ENCODE measurements around the gene TIMM9.
A peak's percentile ranks its signal among the peaks of the same experiment; 100 is the strongest.
"Not testable (repeated sequence)": the region's sequence is repeated elsewhere in the genome, so short reads cannot be mapped to it uniquely, and the experiment has no call there.

TIMM9 gene

GRCh38 chr14:58426670-58427280 is 556 bp downstream of the TIMM9 start:
- Mint-ChIP-seq H3K27me3 (ENCODE audit: low read depth) (peaks cover 3% of the 10 kb centered on the region), H3K4me1 (ENCODE audit: low read depth) (peaks cover 34% of the 10 kb centered on the region), H3K4me3 (peak overlapping the region; percentile 92), H3K27ac (peak overlapping the region; percentile 96), H3K9me3 (no peaks in the 10 kb centered on the region), H3K36me3 (ENCODE audit: low read depth) (peaks cover 20% of the 10 kb centered on the region)
- peak; percentile 47 for DNase-seq (ENCODE audit: low spot score)

- Mint-ChIP-seq H3K36me3 (ENCODE audit: low read depth) (peaks cover 57% of the 10 kb centered on the region), H3K4me1 (ENCODE audit: low read depth) (peaks cover 21% of the 10 kb centered on the region)
- not testable (repeated sequence) for H3K4me3 Mint-ChIP-seq; H3K27me3 Mint-ChIP-seq (ENCODE audit: low read depth); H3K9me3 Mint-ChIP-seq; DNase-seq (ENCODE audit: low spot score); H3K27ac Mint-ChIP-seq
These were observed 10.4 kb downstream of the TIMM9 start for GRCh38 chr14:58416934-58417333.

- Mint-ChIP-seq H3K4me1 (ENCODE audit: low read depth) (peaks cover 21% of the 10 kb centered on the region), H3K9me3 (no peaks in the 10 kb centered on the region), H3K4me3 (no peak overlapping the region), H3K36me3 (ENCODE audit: low read depth) (peaks cover 53% of the 10 kb centered on the region), H3K27me3 (ENCODE audit: low read depth) (no peaks in the 10 kb centered on the region), H3K27ac (no peak overlapping the region)
- no peak for DNase-seq (ENCODE audit: low spot score)
These were observed 11.4 kb downstream of the TIMM9 start for GRCh38 chr14:58415636-58416547.

- Mint-ChIP-seq H3K4me1 (ENCODE audit: low read depth) (peaks cover 19% of the 10 kb centered on the region), H3K36me3 (ENCODE audit: low read depth) (peaks cover 54% of the 10 kb centered on the region), H3K27me3 (ENCODE audit: low read depth) (no peaks in the 10 kb centered on the region), H3K27ac (no peak overlapping the region), H3K4me3 (no peak overlapping the region), H3K9me3 (no peaks in the 10 kb centered on the region)
- no peak for DNase-seq (ENCODE audit: low spot score)
These were observed 12.5 kb downstream of the TIMM9 start for GRCh38 chr14:58414845-58415244.

GRCh38 chr14:58408681-58409215 is 18.6 kb downstream of the TIMM9 start:
- no peak for DNase-seq (ENCODE audit: low spot score)
- Mint-ChIP-seq H3K4me1 (ENCODE audit: low read depth) (peaks cover 2% of the 10 kb centered on the region), H3K27me3 (ENCODE audit: low read depth) (no peaks in the 10 kb centered on the region), H3K9me3 (no peaks in the 10 kb centered on the region), H3K36me3 (ENCODE audit: low read depth) (peaks cover 38% of the 10 kb centered on the region), H3K4me3 (no peak overlapping the region), H3K27ac (no peak overlapping the region)

- no peak for DNase-seq (ENCODE audit: low spot score)
- H3K36me3 Mint-ChIP-seq (ENCODE audit: low read depth), result peaks cover 12% of the 10 kb centered on the region
- H3K27ac Mint-ChIP-seq, result no peak overlapping the region
- peaks cover 2% of the 10 kb centered on the region for H3K4me1 Mint-ChIP-seq (ENCODE audit: low read depth)
- H3K4me3 Mint-ChIP-seq, result no peak overlapping the region
- no peaks in the 10 kb centered on the region for H3K9me3 Mint-ChIP-seq
- no peaks in the 10 kb centered on the region for H3K27me3 Mint-ChIP-seq (ENCODE audit: low read depth)
These were observed 25.7 kb downstream of the TIMM9 start for GRCh38 chr14:58401587-58401986.

- DNase-seq (ENCODE audit: low spot score), result no peak
- H3K9me3 Mint-ChIP-seq, result no peaks in the 10 kb centered on the region
- H3K4me1 Mint-ChIP-seq (ENCODE audit: low read depth), result peaks cover 10% of the 10 kb centered on the region
- H3K27me3 Mint-ChIP-seq (ENCODE audit: low read depth), result no peaks in the 10 kb centered on the region
- H3K27ac Mint-ChIP-seq, result no peak overlapping the region
- H3K4me3 Mint-ChIP-seq, result no peak overlapping the region
- H3K36me3 Mint-ChIP-seq (ENCODE audit: low read depth), result peaks cover 3% of the 10 kb centered on the region
These were observed 28.4 kb downstream of the TIMM9 start for GRCh38 chr14:58398895-58399294.

- Mint-ChIP-seq H3K9me3 (no peaks in the 10 kb centered on the region), H3K4me1 (ENCODE audit: low read depth) (peaks cover 10% of the 10 kb centered on the region), H3K27ac (no peak overlapping the region), H3K36me3 (ENCODE audit: low read depth) (peaks cover 3% of the 10 kb centered on the region), H3K27me3 (ENCODE audit: low read depth) (no peaks in the 10 kb centered on the region), H3K4me3 (no peak overlapping the region)
- no peak for DNase-seq (ENCODE audit: low spot score)
These were observed 28.8 kb downstream of the TIMM9 start for GRCh38 chr14:58398495-58398894.

- Mint-ChIP-seq H3K27me3 (ENCODE audit: low read depth) (no peaks in the 10 kb centered on the region), H3K4me3 (peak overlapping the region; percentile 2), H3K4me1 (ENCODE audit: low read depth) (peaks cover 10% of the 10 kb centered on the region), H3K9me3 (no peaks in the 10 kb centered on the region), H3K36me3 (ENCODE audit: low read depth) (peaks cover 3% of the 10 kb centered on the region), H3K27ac (no peak overlapping the region)
- DNase-seq (ENCODE audit: low spot score), result no peak
These were observed 30.2 kb downstream of the TIMM9 start for GRCh38 chr14:58397156-58397555.

- peak within 1 kb of the TSS; percentile 68 for H3K27ac Mint-ChIP-seq
- H3K4me3 Mint-ChIP-seq, result peak within 1 kb of the TSS; percentile 74
- no peaks in the 10 kb centered on the region for H3K27me3 Mint-ChIP-seq (ENCODE audit: low read depth)
- DNase-seq (ENCODE audit: low spot score), result peak; percentile 79
- H3K36me3 Mint-ChIP-seq (ENCODE audit: low read depth), result no peaks in the 10 kb centered on the region
- H3K9me3 Mint-ChIP-seq, result no peaks in the 10 kb centered on the region
- peaks cover 10% of the 10 kb centered on the region for H3K4me1 Mint-ChIP-seq (ENCODE audit: low read depth)
These were observed 31.2 kb downstream of the TIMM9 start, which contains the start of gene TOMM20L for GRCh38 chr14:58395812-58396788. Gene TOMM20L (plus strand): TSS chr14:58395930. CDS start chr14:58395958, 28 bp downstream.

GRCh38 chr14:58395562-58395811 is 31.8 kb downstream of the TIMM9 start:
- Mint-ChIP-seq H3K4me3 (peak overlapping the region; percentile 62), H3K4me1 (ENCODE audit: low read depth) (peaks cover 10% of the 10 kb centered on the region), H3K27ac (peak overlapping the region; percentile 16), H3K9me3 (no peaks in the 10 kb centered on the region), H3K27me3 (ENCODE audit: low read depth) (no peaks in the 10 kb centered on the region), H3K36me3 (ENCODE audit: low read depth) (no peaks in the 10 kb centered on the region)
- no peak for DNase-seq (ENCODE audit: low spot score)

- no peak overlapping the region for H3K27ac Mint-ChIP-seq
- DNase-seq (ENCODE audit: low spot score), result no peak
- H3K4me3 Mint-ChIP-seq, result no peak overlapping the region
- H3K4me1 Mint-ChIP-seq (ENCODE audit: low read depth), result peaks cover 5% of the 10 kb centered on the region
- H3K36me3 Mint-ChIP-seq (ENCODE audit: low read depth), result no peaks in the 10 kb centered on the region
- H3K9me3 Mint-ChIP-seq, result no peaks in the 10 kb centered on the region
- no peaks in the 10 kb centered on the region for H3K27me3 Mint-ChIP-seq (ENCODE audit: low read depth)
These were observed 36.5 kb downstream of the TIMM9 start for GRCh38 chr14:58390830-58391229.

GRCh38 chr14:58376791-58377190 is 50.5 kb downstream of the TIMM9 start:
- no peak overlapping the region for H3K27ac Mint-ChIP-seq
- H3K4me1 Mint-ChIP-seq (ENCODE audit: low read depth), result no peaks in the 10 kb centered on the region
- H3K36me3 Mint-ChIP-seq (ENCODE audit: low read depth), result peaks cover 46% of the 10 kb centered on the region
- H3K4me3 Mint-ChIP-seq, result no peak overlapping the region
- DNase-seq (ENCODE audit: low spot score), result no peak
- H3K27me3 Mint-ChIP-seq (ENCODE audit: low read depth), result no peaks in the 10 kb centered on the region
- no peaks in the 10 kb centered on the region for H3K9me3 Mint-ChIP-seq
